Large intestine (tissue), 3 donors: Measurements from ENCODE around the gene SLC19A1. TPM values are rescaled to one million over a fixed set of nuclear protein-coding genes. Genes with fewer than 3 reads are reported as not detected.

Experiments used
- DNase-seq, 2 donors: peaks; one replicate each; pipeline versions ENCODE4 v3.0.0 to v3.0.0-alpha.2; 2013
- H3K27ac ChIP-seq: one replicate; pipeline ENCODE4 v1.5.1; 2013; ENCODE audit warnings: low read length
- H3K27me3 ChIP-seq: 2 replicates; pipeline ENCODE4 v1.6.1; 2013; ENCODE audit warnings: low read length; ENCODE audit not compliant: control insufficient read depth, insufficient read depth
- H3K36me3 ChIP-seq: 2 replicates; pipeline ENCODE4 v1.6.1; 2013; ENCODE audit warnings: low read length; ENCODE audit not compliant: control insufficient read depth, insufficient read depth
- H3K4me1 ChIP-seq: one replicate; pipeline ENCODE4 v1.6.1; 2013; ENCODE audit warnings: low read length; ENCODE audit not compliant: control insufficient read depth, insufficient read depth
- H3K4me3 ChIP-seq: one replicate; pipeline ENCODE4 v1.5.1; 2013; ENCODE audit warnings: low read length
- H3K9me3 ChIP-seq: one replicate; pipeline ENCODE4 v1.6.1; 2013; ENCODE audit warnings: mild to moderate bottlenecking, low read depth, low read length, moderate library complexity; ENCODE audit not compliant: control insufficient read depth
- WGBS: methylation state at CpG from one replicate; pipeline ENCODE4 v1.1.5; 2013; ENCODE audit warnings: low lambda C conversion rate; ENCODE audit not compliant: insufficient coverage; 5-methylcytosine and 5-hydroxymethylcytosine counted together
- polyA plus RNA-seq: library from polyadenylated mRNA; unstranded; fragments of 120-200 nt; gene quantifications from one replicate; pipeline ENCODE4 v1.2.1, GENCODE V29; 2013

The SLC19A1 gene
- polyA plus RNA-seq, 1 donor, result 22.1 TPM

DNA sequence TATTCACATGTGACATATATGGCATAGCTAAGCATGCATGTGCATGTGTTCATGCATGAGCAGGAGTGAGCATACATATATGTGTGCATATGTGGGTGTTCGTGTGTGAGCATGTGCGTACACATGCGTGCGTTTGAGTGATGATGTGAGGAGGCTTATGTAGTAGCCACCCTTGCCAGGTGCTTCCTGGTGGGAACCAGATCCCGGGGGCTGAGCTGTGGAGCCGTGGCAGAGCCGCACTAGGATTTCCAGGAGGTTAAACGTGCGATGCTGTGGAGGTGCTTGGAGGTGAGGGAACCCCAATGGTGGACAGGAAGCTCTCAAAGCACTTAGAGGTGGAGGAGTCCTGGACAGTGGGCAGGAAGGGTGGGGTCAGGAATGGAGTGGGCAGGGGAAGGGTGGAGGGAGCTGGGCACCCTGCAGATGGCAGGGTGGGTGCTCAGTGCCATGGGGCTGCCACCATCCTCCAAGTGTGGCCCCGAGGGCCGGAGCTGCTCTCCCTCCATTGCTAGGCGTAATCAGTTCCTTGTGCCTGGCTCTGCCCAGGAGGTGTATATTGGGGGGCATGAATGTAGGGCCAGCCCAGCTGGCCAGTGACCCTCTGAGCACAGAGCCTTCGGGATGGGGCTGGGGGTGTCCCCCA, 88.8 kb downstream of the SLC19A1 start:
- H3K27ac ChIP-seq, result no peak overlapping the region
- DNase-seq, result no peak
- no CpG with 5 or more reads among the region's 13 CpGs for WGBS
- no peaks in the 10 kb centered on the region for H3K27me3 ChIP-seq
- no peaks in the 10 kb centered on the region for H3K9me3 ChIP-seq
- no peak overlapping the region for H3K4me3 ChIP-seq
- H3K36me3 ChIP-seq, result no peaks in the 10 kb centered on the region
- H3K4me1 ChIP-seq, result no peaks in the 10 kb centered on the region

DNA sequence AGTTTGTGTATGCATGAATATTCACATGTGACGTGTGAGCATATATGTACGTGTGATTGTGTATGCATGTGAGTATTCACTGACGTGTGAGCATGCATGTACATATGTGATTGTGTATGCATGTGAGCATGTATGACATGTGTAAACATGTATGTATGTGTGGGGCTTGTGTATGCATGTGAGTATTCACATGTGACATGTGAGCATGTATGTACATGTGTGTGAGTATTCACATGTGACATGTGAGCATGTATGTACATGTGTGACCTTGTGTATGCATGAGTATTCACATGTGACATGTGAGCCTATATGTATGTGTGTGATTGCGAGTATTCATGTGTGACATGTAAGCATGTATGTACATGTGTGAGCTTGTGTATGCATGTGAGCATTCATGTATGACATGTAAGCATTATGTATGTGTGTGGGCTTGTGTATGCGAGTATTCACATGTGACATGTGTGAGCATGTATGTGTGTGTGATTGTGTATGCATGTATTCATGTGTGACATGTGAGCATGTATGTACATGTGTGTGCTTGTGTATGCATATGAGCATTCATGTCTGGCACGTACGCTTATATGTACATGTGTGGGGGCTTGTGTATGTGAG, 89.4 kb downstream of the SLC19A1 start:
- no peaks in the 10 kb centered on the region for H3K36me3 ChIP-seq
- no peak overlapping the region for H3K4me3 ChIP-seq
- no peak overlapping the region for H3K27ac ChIP-seq
- no peak for DNase-seq
- WGBS, result no CpG with 5 or more reads among the region's 7 CpGs
- no peaks in the 10 kb centered on the region for H3K4me1 ChIP-seq
- H3K9me3 ChIP-seq, result no peaks in the 10 kb centered on the region
- H3K27me3 ChIP-seq, result no peaks in the 10 kb centered on the region

DNA sequence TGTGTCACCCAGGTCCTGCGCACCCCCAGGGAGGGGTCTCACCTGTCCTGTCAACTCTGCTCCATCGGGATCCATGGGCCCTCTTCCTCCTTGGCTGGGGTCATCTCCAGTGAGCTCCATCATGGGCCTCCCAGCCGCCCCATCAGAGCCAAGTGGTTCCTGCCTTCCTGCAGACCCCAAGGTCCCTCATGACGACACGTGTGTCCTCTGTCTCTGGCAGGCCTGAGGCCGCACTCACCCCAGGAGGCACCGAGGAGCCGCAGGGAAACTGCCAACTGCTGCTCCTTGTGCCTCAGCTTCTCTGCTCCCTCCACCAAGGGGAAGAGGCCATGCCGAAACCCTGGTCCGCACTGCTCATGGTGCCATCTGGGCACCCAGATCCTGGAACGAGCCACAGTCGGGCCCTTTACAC, 90.5 kb downstream of the SLC19A1 start:
- Histone ChIP-seq H3K4me1 (no peaks in the 10 kb centered on the region), H3K36me3 (no peaks in the 10 kb centered on the region), H3K27me3 (no peaks in the 10 kb centered on the region), H3K4me3 (no peak overlapping the region), H3K27ac (no peak overlapping the region), H3K9me3 (no peaks in the 10 kb centered on the region)
- DNase-seq, result no peak
- no CpG with 5 or more reads among the region's 12 CpGs for WGBS

DNA sequence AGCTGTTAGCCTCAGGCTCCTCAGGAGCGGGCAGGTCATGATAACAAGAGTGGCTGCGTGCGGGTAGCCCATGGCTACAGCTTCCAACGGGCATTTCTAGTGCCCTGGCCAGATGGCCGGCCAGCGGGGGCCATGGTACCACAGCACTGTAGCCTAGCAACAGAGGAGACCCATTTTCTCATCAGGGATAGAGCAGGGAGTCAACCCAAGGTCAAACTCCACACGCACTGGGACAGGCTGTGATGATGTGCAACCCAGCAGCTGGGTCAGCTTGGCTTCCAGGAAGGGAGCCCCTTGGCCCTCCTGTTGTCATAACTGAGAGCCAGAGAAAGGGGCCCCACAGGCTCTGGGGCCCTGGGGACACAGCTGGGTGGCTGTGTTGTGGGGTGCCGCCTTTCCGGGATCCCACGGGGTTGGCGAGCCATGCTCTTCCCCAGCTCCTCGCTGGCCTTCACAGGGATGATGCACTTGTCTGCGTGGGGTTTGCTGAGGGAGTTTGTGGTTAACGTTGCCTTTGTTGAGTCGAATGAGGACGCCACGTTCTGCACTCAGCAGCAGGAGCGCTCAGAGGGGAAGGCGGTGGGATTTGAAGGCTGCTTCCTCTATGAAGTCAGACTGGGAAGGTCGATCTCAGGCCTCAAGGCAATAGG, 91.0 kb downstream of the SLC19A1 start:
- DNase-seq, result no peak
- no peak overlapping the region for H3K27ac ChIP-seq
- H3K4me3 ChIP-seq, result no peak overlapping the region
- H3K4me1 ChIP-seq, result no peaks in the 10 kb centered on the region
- no peaks in the 10 kb centered on the region for H3K36me3 ChIP-seq
- WGBS, result no CpG with 5 or more reads among the region's 20 CpGs
- no peaks in the 10 kb centered on the region for H3K9me3 ChIP-seq
- H3K27me3 ChIP-seq, result no peaks in the 10 kb centered on the region

DNA sequence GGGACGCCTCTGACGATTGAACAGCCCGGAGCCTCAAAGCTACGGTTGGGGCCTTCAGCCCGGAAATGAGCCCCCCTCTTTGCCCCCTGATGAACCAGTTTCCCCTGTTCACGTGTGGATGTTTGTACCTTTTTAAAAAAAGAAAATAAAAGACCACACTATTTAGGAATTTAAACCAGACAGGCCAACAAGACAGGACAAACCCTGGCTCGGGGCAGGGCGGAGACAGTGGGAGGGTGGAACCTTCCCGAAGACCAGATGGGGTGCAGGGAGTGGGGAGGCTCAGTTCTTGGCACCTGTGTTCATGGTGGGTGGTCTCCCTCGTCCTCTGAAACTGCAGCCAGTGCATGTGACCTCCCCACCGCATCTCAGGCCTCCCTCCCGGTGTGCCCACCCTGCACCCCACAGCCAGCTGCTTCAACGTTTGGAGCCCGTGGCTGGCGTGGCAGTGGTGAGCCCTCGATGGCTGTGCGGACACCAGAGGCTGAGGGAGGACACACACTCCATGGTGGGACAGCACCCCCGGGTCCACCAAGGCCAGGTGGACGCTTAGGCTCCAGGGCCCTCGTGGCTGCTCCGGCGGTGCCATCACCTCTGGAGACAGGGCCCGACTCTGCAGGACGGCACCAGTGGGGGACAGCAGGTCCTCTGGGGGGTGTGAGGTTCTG, 91.7 kb downstream of the SLC19A1 start:
- Histone ChIP-seq H3K4me3 (no peak overlapping the region), H3K27ac (no peak overlapping the region), H3K4me1 (no peaks in the 10 kb centered on the region), H3K9me3 (no peaks in the 10 kb centered on the region), H3K36me3 (no peaks in the 10 kb centered on the region), H3K27me3 (no peaks in the 10 kb centered on the region)
- WGBS, result no CpG with 5 or more reads among the region's 24 CpGs
- DNase-seq, result no peak

DNA sequence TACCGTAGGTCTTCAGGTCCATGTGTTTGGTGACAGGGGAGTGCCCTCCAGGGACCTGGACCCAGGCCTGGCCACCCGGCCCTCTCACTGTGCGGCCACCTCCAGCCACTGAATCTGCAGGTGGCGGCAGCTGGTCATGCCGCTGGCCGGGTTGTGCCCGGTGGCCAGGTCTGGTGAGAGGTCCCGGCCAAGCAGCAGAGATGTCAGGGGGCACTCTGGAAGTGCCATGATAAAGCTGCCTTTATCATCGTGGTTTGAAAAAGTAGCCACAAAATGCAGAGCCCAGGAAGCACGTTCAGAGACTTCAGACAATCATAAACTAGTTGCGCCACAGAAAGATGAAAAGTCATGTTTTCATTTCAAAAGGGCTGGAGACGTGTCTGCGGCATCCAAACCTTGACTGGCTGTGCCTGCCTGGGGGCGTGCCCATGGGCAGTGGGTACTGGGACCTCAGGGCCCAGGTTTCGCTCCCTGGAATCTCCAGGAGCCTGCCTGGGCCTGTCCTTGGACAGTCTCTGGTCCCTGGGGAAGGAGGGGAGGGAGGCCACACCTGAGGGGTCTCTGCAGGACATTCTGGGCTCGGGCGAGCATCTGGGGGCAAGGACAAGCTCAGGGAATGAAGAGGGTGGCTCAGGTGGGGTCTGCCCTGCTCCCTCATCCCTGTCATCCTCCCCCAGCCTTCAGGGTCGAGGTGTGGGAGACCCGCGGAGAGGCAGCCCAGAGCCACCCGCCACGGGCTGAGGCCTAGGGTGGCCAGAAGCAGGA, 92.4 kb downstream of the SLC19A1 start:
- no peaks in the 10 kb centered on the region for H3K9me3 ChIP-seq
- DNase-seq, result no peak
- no peaks in the 10 kb centered on the region for H3K36me3 ChIP-seq

DNA sequence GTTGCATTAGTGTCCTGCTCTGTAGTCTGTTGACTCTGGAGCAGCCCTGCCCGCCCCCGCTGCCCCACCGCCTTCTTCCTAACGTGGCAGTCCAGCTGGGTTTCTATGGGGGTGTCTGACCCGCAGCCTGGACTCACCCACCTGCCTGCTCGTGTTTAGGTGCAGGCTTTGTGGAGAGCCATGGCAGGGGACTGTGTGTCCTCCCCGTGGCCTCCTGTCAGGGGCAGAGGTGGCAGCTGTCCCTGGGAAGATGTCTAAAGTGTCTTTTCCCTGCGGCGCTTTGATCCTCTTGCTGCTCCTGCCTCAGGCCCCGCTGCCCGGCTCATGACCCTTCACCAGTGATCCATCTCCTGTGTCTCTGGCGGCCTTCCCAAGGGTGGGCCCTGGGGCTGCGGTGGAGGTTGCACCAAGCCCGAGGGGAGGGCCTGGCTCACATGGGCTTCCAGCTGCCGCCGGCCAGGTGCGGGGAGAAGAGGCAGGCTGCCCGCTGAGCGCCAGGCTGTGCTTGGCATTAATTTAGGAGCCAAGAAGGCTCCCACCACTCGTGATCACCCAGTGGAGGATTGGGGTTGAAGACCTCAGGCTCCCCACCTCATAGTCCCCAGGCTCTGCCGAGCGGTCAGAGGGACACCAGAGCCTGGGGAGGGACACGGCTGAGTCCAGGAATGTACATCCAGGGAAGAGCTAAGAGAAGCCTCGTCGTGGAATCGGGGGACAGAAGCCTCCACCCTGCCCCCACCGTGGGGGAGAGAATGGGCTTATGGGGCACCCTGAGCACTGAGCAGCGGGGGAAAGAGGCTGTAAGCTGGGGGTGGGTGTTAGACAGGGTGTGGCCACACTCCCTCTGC, 93.2 kb downstream of the SLC19A1 start:
- no peak overlapping the region for H3K27ac ChIP-seq
- no peaks in the 10 kb centered on the region for H3K9me3 ChIP-seq
- no peak overlapping the region for H3K4me3 ChIP-seq
- DNase-seq, result no peak
- no peaks in the 10 kb centered on the region for H3K4me1 ChIP-seq
- WGBS, result no CpG with 5 or more reads among the region's 28 CpGs
- no peaks in the 10 kb centered on the region for H3K27me3 ChIP-seq
- no peaks in the 10 kb centered on the region for H3K36me3 ChIP-seq

More for the DNA sequence above, 92.4 kb downstream of the SLC19A1 start:
- H3K27me3 ChIP-seq, result no peaks in the 10 kb centered on the region
- 100% methylated on average over 2 of the region's 22 CpGs for WGBS
- H3K27ac ChIP-seq, result no peak overlapping the region
- no peaks in the 10 kb centered on the region for H3K4me1 ChIP-seq
- no peak overlapping the region for H3K4me3 ChIP-seq

DNA sequence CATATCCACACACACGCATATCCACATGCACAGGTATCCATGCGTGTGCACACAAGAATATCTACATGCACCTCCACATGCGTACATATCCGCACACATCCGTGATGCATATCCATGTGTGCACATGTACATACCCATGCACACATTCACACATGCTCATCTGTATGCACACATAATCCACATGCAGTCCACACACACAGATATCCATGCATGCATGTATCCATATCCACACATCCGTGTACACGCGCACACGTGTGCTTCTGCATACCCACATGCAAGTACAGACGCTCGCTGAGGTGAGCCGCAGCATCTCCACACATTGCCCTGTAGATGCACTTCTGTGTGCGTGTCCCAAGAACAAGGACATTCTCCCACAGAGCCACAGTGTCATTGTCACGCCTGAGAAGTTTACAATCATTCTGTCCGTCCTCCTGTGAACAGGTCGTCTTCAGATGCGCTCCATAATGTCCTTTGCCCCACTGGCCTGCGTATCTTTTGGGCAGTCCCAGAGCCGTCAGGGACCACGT, 93.9 kb downstream of the SLC19A1 start:
- WGBS, result no CpG with 5 or more reads among the region's 20 CpGs
- no peaks in the 10 kb centered on the region for H3K4me1 ChIP-seq
- H3K27ac ChIP-seq, result no peak overlapping the region
- H3K36me3 ChIP-seq, result no peaks in the 10 kb centered on the region
- no peaks in the 10 kb centered on the region for H3K9me3 ChIP-seq
- no peak overlapping the region for H3K4me3 ChIP-seq
- DNase-seq, result no peak
- H3K27me3 ChIP-seq, result no peaks in the 10 kb centered on the region
